Femur (tissue), 1 donor: ENCODE data around the gene KLF5.
"Not testable (repeated sequence)": the region's sequence is repeated elsewhere in the genome, so short reads cannot be mapped to it uniquely, and the experiment has no call there.

Experiments
- DNase-seq: peaks from one replicate; pipeline ENCODE4 v3.0.0-alpha.2; 2017

Gene KLF5

GRCh38 chr13:73058736-73059459 lies at the start of gene KLF5:
Gene KLF5 (plus strand): TSS chr13:73059005. CDS start chr13:73059328, 323 bp downstream.
- DNase-seq: peak; percentile 97

GRCh38 chr13:73011751-73012150 lies 47.1 kb upstream of the KLF5 start:
- DNase-seq: no peak

GRCh38 chr13:73015805-73016204 lies 43.0 kb upstream of the KLF5 start:
- no peak for DNase-seq

GRCh38 chr13:73018336-73018735 lies 40.5 kb upstream of the KLF5 start:
- no peak for DNase-seq

- DNase-seq: no peak
Observed at GRCh38 chr13:73025217-73026012, 33.4 kb upstream of the KLF5 start.

- DNase-seq: no peak
Observed at GRCh38 chr13:73034901-73035300, 23.9 kb upstream of the KLF5 start.

GRCh38 chr13:73035660-73036059 lies 23.1 kb upstream of the KLF5 start:
- DNase-seq: no peak

GRCh38 chr13:73036566-73036965 lies 22.2 kb upstream of the KLF5 start:
- DNase-seq: no peak

GRCh38 chr13:73038064-73038463 lies 20.7 kb upstream of the KLF5 start:
- no peak for DNase-seq

GRCh38 chr13:73039201-73040108 lies 19.4 kb upstream of the KLF5 start:
- no peak for DNase-seq

GRCh38 chr13:73040484-73040883 lies 18.3 kb upstream of the KLF5 start:
- no peak for DNase-seq

GRCh38 chr13:73040968-73041596 lies 17.7 kb upstream of the KLF5 start:
- no peak for DNase-seq

GRCh38 chr13:73045031-73045430 lies 13.8 kb upstream of the KLF5 start:
- DNase-seq: no peak

- not testable (repeated sequence) for DNase-seq
Observed at GRCh38 chr13:73048615-73049014, 10.2 kb upstream of the KLF5 start.

- DNase-seq: no peak
Observed at GRCh38 chr13:73054712-73055111, 4.1 kb upstream of the KLF5 start.

GRCh38 chr13:73055813-73056564 lies 2.8 kb upstream of the KLF5 start:
- DNase-seq: no peak

GRCh38 chr13:73056565-73056962 lies 2.2 kb upstream of the KLF5 start:
- no peak for DNase-seq

GRCh38 chr13:73057284-73058063 lies 1.3 kb upstream of the KLF5 start:
- DNase-seq: no peak

- no peak for DNase-seq
Observed at GRCh38 chr13:73058064-73058313, 816 bp upstream of the KLF5 start.

- DNase-seq: no peak
Observed at GRCh38 chr13:73058432-73058735, 421 bp upstream of the KLF5 start.

GRCh38 chr13:73059460-73060250 lies 850 bp downstream of the KLF5 start:
- DNase-seq: peak; percentile 70
